A549 (cell line): Measurements from ENCODE around the gene SHROOM2.

Experiments
- BHLHE40 ChIP-seq: IDR thresholded peaks from 2 replicates; pipeline ENCODE4 v1.6.1; 2012; ENCODE audit warnings: low read depth, low read length, inconsistent platforms
- CHD2 ChIP-seq: fragments of 150-350 bp; IDR thresholded peaks from 2 replicates; pipeline ENCODE4 v1.6.1; 2014; ENCODE audit warnings: low read length; ENCODE audit not compliant: partially characterized antibody
- JUNB ChIP-seq: fragments of >200 bp; sonication (Bioruptor Twin); formaldehyde crosslinking; IDR thresholded peaks from 2 replicates; pipeline ENCODE4 v1.6.1; 2016
- MYC ChIP-seq: IDR thresholded peaks from 2 replicates; pipeline ENCODE4 v1.6.1; 2012; ENCODE audit warnings: mild to moderate bottlenecking, inconsistent platforms, low read length, improper control_type of control experiment, borderline replicate concordance
- POLR2A ChIP-seq: IDR thresholded peaks from 2 replicates; pipeline ENCODE4 v1.6.1; 2012; ENCODE audit warnings: mild to moderate bottlenecking, low read length
- RAD21 ChIP-seq, 2 experiments: fragments of >200 bp in 1 of 2; sonication (Bioruptor Twin) in 1 of 2; formaldehyde crosslinking in 1 of 2; IDR thresholded peaks in 1 of 2; conservative IDR thresholded peaks in 1 of 2; 2 replicates in 1 of 2; 3 replicates in 1 of 2; pipeline ENCODE4 v1.6.1; 2012 to 2018; ENCODE audit warnings: inconsistent platforms in 1 of 2
- RCOR1 ChIP-seq: fragments of 150-350 bp; IDR thresholded peaks from 2 replicates; pipeline ENCODE4 v1.6.1; 2014; ENCODE audit warnings: antibody characterized with exemption, low read length, low read depth
- SREBF2 ChIP-seq: fragments of 450-650 bp; IDR thresholded peaks from 2 replicates; pipeline ENCODE4 v1.6.1; 2014; ENCODE audit warnings: mild to moderate bottlenecking, moderate library complexity
- TF ChIP-seq, protein P1 (sequence below): fragments of >200 bp; sonication (Bioruptor Twin); formaldehyde crosslinking; IDR thresholded peaks from 3 replicates; pipeline ENCODE4 v1.5.1; 2016
- TF ChIP-seq, protein P2 (sequence below): IDR thresholded peaks from 2 replicates; pipeline ENCODE4 v1.6.1; 2012
- TF ChIP-seq, protein P3 (sequence below): fragments of 450-650 bp; IDR thresholded peaks from 2 replicates; pipeline ENCODE4 v1.6.1; 2014; ENCODE audit warnings: antibody characterized with exemption

DNA sequence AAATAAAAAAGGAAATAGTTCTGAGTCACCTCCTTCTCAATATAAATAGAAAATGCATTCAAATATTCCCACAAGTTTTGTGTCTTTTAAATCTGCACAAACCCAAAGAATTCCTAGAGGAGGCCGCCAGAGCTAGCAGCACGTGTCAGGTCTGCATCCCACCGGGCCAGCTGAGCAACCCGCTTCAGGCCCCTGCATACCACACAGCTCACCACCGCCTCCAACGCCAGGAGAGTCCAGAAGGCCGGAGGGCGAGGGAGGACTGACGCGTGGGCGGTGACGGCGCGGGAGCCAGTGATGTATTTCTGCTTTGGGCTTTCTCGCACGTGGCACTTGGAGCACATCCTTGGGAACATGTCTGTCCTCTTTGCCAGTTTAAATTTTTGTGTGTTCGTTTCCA lies 119.1 kb downstream of the SHROOM2 start:
- TF ChIP-seq, protein P1, sequence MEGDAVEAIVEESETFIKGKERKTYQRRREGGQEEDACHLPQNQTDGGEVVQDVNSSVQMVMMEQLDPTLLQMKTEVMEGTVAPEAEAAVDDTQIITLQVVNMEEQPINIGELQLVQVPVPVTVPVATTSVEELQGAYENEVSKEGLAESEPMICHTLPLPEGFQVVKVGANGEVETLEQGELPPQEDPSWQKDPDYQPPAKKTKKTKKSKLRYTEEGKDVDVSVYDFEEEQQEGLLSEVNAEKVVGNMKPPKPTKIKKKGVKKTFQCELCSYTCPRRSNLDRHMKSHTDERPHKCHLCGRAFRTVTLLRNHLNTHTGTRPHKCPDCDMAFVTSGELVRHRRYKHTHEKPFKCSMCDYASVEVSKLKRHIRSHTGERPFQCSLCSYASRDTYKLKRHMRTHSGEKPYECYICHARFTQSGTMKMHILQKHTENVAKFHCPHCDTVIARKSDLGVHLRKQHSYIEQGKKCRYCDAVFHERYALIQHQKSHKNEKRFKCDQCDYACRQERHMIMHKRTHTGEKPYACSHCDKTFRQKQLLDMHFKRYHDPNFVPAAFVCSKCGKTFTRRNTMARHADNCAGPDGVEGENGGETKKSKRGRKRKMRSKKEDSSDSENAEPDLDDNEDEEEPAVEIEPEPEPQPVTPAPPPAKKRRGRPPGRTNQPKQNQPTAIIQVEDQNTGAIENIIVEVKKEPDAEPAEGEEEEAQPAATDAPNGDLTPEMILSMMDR = no peak
- TF ChIP-seq JUNB (no peak), SREBF2 (no peak), RAD21 (conservative IDR thresholded peaks at IDR 0.05 in 1 of 2, IDR thresholded peaks at IDR 0.05 in 1 of 2) (no peak), POLR2A (no peak), MYC (no peak), CHD2 (no peak), BHLHE40 (no peak), RCOR1 (no peak)
- TF ChIP-seq, protein P2, sequence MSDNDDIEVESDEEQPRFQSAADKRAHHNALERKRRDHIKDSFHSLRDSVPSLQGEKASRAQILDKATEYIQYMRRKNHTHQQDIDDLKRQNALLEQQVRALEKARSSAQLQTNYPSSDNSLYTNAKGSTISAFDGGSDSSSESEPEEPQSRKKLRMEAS = no peak
- TF ChIP-seq, protein P3, sequence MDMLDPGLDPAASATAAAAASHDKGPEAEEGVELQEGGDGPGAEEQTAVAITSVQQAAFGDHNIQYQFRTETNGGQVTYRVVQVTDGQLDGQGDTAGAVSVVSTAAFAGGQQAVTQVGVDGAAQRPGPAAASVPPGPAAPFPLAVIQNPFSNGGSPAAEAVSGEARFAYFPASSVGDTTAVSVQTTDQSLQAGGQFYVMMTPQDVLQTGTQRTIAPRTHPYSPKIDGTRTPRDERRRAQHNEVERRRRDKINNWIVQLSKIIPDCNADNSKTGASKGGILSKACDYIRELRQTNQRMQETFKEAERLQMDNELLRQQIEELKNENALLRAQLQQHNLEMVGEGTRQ = no peak
